GM04504 (cell line): ENCODE data around the gene SARS1.
"Not testable (repeated sequence)": the region's sequence is repeated elsewhere in the genome, so short reads cannot be mapped to it uniquely, and the experiment has no call there.

ENCODE experiments used
- DNase-seq: peaks from one replicate; pipeline ENCODE4 v3.0.0-alpha.2; 2012; ENCODE audit warnings: low read depth

Gene SARS1

GRCh38 chr1:109192433-109192832 lies 21.3 kb upstream of the SARS1 start:
- DNase-seq: no peak

DNA sequence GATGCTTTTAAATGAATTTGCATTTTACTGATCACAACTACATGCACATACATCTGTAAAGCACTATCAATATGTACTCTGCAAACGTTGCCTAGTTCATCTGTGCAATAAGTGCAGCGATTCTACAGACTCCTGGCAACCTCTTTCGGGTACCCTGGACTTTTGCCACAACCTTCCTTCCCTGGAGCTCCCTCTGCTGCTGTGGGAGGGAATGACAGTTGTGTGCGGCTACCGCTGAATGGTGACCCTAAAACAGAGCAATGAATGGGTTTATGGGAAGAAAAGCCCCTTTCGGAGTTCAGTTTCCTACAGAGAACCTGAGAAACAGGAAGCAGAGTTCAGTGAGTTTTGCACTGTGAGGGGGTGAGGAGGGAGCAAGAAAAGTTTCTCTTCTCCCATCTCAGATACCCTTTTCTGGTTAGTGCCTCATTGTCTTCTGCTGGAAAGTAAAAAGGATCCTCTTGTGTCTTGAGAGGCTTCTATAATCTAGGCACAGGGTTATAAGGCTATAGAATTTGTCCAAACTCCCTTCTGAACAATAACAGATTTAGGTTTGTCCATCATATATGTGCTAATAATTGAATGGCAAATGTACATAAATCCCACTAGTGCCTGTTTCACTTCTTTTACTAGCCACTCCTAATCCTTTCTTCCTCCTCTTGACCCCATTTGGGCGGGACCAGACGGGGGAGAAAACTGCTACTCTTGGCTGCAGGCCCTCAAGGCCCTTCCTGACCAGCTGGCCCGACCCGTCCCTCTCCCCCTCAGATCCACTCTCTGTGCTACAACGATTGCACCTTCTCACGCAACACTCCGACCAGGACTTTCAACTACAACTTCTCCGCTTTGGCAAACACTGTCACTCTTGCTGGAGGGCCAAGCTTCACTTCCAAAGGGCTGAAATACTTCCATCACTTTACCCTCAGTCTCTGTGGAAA lies 19.8 kb upstream of the SARS1 start:
- DNase-seq: no peak

- DNase-seq: peak; percentile 97
Measured at GRCh38 chr1:109197158-109198042, 16.3 kb upstream of the SARS1 start.

DNA sequence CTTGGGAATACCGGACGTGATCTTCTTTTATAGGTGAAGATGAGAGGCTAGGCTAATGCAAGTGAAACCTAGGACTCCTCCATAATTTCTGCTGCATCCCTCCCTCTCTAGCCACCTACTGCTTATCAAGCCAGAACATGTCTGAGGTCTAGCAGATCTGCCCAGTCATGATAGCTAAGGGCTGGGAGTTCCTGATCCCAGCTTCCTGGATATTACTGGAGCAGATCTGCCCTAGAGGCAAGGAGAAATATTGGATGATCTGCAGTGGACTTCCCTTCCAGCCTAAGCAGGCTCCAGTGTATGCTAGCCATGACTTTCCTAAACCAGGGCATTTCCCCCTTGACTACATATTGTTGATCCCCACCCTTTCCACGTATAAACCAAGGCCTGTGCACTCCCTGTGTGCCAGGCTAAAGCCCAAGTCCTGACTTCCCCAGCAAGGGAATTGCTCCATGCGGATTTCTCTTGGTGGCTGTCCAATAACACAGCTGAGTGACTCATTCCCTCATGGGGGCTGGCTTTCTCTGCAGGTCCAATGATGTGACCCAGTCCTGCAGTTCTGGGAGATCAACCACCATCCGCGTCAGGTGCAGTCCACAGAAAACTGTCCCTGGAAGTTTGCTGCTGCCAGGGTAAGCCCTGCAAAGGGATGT lies 15.5 kb upstream of the SARS1 start:
- DNase-seq: peak; percentile 82

DNA sequence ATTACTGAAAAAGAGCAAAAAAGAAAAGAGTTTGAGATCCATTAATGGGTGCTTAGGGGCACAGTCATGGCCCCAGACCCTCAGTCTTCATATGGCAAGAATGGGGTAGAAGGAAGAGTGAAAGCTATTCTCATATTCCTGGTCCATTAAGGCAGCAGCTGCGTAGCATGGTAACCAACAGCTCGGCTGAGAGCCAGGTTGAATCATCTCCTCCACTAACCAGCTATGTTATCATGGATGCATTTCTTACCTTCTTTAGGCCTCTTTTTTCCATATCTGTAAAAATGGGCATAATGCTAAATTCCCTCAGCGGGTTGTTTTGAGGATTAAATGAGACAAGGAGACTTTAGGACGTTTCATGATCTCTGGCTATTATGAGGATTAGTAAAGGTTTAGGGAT lies 15.0 kb upstream of the SARS1 start:
- DNase-seq: no peak

DNA sequence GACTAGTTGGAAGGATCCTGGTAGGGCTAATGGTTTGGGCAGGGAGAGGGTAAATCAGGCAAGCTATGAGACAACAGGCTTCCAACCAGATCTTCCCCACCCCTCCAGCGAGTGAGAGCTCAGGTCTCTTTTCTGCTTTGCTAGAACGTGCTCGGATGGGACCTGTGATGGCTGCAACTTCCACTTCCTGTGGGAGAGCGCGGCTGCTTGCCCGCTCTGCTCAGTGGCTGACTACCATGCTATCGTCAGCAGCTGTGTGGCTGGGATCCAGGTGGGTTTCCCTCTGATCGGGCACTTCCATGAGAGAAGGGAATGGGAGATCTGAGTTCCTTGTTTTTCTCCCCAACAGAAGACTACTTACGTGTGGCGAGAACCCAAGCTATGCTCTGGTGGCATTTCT lies 14.0 kb upstream of the SARS1 start:
- no peak for DNase-seq

- peak; percentile 60 for DNase-seq
Measured at GRCh38 chr1:109201123-109201703, 12.5 kb upstream of the SARS1 start.

GRCh38 chr1:109204484-109204883 lies 9.2 kb upstream of the SARS1 start:
- DNase-seq: no peak

DNA sequence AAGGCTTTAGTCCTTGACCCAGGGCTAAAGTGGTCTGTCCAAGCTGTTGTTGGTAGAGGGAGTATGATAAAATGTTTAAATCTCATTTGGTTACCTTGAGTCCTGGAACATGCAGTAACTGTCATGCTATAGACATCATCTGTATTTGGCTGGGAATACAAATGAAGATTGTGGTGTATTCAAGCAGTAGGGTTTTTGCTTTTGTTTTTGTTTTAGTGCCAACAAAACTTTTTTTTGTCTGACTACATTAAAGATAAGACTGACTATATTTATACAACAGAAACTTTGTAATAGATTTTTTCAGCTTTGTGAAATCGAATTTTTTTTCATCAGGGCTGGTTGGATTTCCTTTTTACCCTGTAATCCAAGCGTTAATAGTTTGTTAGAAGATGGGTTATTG lies 7.4 kb upstream of the SARS1 start:
- no peak for DNase-seq

DNA sequence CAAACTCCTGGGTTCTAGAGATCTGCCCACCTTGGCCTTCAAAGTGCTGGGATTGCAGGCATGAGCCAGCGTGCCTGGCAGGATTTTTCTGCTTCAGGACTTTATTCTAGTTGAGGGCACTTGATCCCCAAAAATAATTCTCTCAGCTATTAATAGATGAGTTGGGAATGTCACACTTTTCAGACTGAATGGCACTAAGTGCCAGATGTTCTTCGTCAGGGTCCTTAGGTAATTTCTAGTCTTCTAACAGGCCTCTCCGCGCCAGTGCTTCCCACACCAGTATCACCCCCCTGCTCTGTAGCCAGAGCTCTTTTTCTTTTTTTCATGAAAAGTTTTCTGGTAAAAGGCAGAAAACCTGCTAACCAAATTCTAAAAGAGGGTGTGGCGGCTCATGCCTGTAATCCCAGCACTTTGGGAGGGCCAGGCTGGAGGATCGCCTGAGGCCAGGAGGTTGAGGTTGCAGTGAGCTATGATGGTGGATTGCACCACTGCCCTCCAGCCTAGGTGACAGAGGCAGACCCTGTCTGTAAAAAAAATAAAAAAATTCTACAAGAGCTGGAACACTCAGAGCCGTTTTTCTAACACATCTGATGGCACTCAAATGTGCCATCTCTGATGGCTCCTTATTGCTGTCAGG lies 6.1 kb upstream of the SARS1 start:
- DNase-seq: no peak

DNA sequence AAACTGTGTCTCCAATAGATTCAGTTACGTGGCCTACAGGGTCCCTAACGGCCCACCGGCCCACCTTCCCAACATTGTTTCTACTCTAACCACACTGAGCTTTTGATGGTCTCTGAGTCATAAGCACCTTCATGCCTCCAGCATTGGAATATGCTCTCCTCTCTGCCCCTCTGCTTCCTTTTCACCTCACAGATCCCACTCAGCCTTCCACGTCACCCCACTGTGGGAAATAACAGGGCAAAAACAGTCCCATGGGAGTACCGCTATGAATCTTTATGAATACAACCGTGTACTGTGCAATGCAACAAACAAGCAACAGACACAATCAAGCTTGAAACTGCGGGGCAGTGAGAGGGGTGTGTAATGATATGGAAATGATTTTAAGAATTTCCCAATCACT lies 5.3 kb upstream of the SARS1 start:
- DNase-seq: no peak

DNA sequence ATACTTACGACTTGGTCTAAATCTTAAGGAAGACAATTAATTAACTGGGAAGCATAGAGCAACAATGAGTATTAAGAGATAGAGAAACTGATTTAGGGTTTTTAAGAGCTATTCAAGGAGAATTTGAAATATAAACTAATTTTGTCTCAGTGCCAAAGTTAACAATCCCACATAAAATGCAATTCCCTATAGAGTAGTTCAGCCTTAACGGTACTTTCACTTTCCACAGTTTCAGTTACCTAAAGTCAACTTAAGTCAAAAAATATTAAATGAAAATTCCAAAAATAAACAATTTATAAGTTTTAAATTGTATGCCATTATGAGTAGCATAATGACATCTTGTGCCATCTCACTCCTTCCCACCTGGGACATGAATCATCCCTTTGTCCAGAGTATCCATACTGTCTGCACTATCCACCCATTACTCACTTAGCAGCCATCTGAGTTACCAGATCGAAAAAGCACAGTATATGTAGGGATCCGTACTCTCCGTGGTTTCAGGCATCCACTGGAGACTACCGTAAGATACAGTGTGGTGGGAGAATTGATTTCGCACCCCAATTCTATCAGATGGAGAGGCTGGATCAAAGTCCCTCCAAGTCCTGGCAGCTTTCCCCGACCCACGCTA lies 4.8 kb upstream of the SARS1 start:
- no peak for DNase-seq

DNA sequence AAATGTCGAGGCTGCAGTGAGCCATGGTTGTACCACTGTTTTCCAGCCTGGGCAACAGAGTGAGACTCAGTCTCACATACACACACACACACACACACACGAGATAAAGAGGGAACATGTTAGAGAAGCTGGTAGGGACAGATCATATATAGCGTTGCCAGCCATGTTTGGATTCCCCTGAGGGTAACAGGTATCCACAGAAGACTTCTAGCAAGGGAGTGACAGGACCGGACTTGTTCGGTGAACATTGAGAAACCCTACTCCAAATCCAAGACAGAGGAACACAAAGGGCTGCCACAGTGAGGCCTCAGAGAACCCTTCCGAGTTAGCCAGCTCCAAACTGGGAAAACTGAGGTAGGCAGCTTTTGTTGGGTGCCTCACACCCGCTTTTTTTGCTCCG lies 3.7 kb upstream of the SARS1 start:
- no peak for DNase-seq

GRCh38 chr1:109213345-109213823 lies 334 bp upstream of the SARS1 start:
- no peak for DNase-seq

GRCh38 chr1:109214695-109215623 lies 1.2 kb downstream of the SARS1 start:
- peak; percentile 89 for DNase-seq

GRCh38 chr1:109216662-109217061 lies 2.9 kb downstream of the SARS1 start:
- no peak for DNase-seq

DNA sequence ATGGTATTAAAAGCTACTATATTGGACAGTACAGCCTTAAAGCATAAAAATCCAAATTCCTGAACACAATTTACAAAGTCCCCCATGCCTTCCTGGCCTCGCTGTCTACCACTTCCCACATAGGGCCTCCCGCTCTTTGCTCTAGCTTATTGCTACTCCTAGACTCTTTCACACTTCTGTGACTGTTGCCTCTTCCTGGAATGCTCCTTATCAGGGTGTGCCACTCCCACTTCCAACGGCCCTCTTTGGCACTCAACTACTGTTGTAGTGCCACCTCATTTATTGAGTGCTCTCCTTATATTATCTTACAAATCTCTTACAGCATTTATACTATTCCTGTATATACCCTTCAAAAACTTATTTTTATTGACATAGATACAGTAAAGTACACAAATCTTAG lies 4.8 kb downstream of the SARS1 start:
- DNase-seq: no peak

DNA sequence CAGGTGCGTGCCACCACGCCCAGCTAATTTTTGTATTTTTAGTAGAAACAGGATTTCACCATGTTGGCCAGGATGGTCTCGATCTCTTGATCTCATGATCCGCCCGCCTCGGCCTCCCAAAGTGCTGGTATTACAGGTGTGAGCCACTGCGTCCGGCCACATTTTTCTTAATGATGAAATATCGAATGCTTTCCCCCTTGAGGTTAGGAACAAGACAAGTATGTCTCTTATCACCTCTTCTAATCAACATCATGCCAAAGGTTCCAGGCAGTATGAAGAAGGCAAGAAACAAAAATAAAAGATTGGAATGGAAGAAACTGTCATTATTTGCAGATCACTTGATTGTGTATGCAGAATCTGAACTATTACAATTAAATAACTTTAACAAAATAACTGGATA lies 7.5 kb downstream of the SARS1 start:
- DNase-seq: not testable (repeated sequence)

GRCh38 chr1:109225308-109225707 lies 11.6 kb downstream of the SARS1 start:
- DNase-seq: no peak
